Hematopoietic multipotent progenitor cell (in vitro differentiated cells): ENCODE data around the gene GNAS. TPM values are rescaled to one million over a fixed set of nuclear protein-coding genes. Genes with fewer than 3 reads are reported as not detected.
A peak's percentile ranks its signal among the peaks of the same experiment; 100 is the strongest.
"Not testable (repeated sequence)": the region's sequence is repeated elsewhere in the genome, so short reads cannot be mapped to it uniquely, and the experiment has no call there.

Source experiments
- DNase-seq, 3 donors: peaks; one replicate each; pipeline ENCODE4 v3.0.0-alpha.2; 2011 to 2015; ENCODE audit warnings: low read depth in 2 of 3, low spot score in 2 of 3
- total RNA-seq: library from RNA; depleted of rRNA; stranded (reverse); fragments of >200 nt; gene quantifications from one replicate; pipeline ENCODE4 v1.2.3, GENCODE V29; 2012

Gene GNAS
- total RNA-seq, 1 donor, result 940 TPM

GRCh38 chr20:58826271-58826670 lies 26.2 kb upstream of the GNAS start:
- no peak for DNase-seq

- no peak for DNase-seq
Measured at GRCh38 chr20:58828136-58828535, 24.4 kb upstream of the GNAS start.

GRCh38 chr20:58828804-58829203 lies 23.7 kb upstream of the GNAS start:
- not testable (repeated sequence) for DNase-seq

- no peak for DNase-seq
Measured at GRCh38 chr20:58829531-58829941, 23.0 kb upstream of the GNAS start.

- no peak for DNase-seq
Measured at GRCh38 chr20:58832457-58832856, 20.1 kb upstream of the GNAS start.

- no peak for DNase-seq
Measured at GRCh38 chr20:58833921-58834320, 18.6 kb upstream of the GNAS start.

GRCh38 chr20:58835231-58835630 lies 17.3 kb upstream of the GNAS start:
- no peak for DNase-seq

GRCh38 chr20:58836616-58837204 lies 15.8 kb upstream of the GNAS start:
- no peak for DNase-seq

- DNase-seq, result no peak
Measured at GRCh38 chr20:58837717-58838116, 14.8 kb upstream of the GNAS start.

- no peak for DNase-seq
Measured at GRCh38 chr20:58838174-58838573, 14.3 kb upstream of the GNAS start.

- peak in 2 of 3 donors; percentile 43 to 55 for DNase-seq
Measured at GRCh38 chr20:58839474-58839874, 13.0 kb upstream of the GNAS start.

GRCh38 chr20:58839991-58840747 lies 12.3 kb upstream of the GNAS start:
- DNase-seq, result no peak

GRCh38 chr20:58840816-58841538 lies 11.5 kb upstream of the GNAS start:
- no peak for DNase-seq

GRCh38 chr20:58841539-58842264 lies 10.8 kb upstream of the GNAS start:
- DNase-seq, result no peak

GRCh38 chr20:58842276-58842675 lies 10.2 kb upstream of the GNAS start:
- DNase-seq, result no peak

GRCh38 chr20:58843128-58843556 lies 9.4 kb upstream of the GNAS start:
- no peak for DNase-seq

- DNase-seq, result no peak
Measured at GRCh38 chr20:58845706-58846105, 6.8 kb upstream of the GNAS start.

- DNase-seq, result peak in 2 of 3 donors; percentile 49 to 70
Measured at GRCh38 chr20:58847463-58847862, 5.1 kb upstream of the GNAS start.

GRCh38 chr20:58850693-58851174 lies 1.8 kb upstream of the GNAS start, which contains the start of gene GNAS-AS1:
Gene GNAS-AS1 (minus strand): TSS chr20:58850902.
- peak in 2 of 3 donors; percentile 42 to 58 for DNase-seq

GRCh38 chr20:58851221-58851968 lies 1.1 kb upstream of the GNAS start:
- no peak for DNase-seq
